ENCODE data around the gene VSX2.
A peak's percentile ranks its signal among the peaks of the same experiment; 100 is the strongest.

Gene VSX2

DNA sequence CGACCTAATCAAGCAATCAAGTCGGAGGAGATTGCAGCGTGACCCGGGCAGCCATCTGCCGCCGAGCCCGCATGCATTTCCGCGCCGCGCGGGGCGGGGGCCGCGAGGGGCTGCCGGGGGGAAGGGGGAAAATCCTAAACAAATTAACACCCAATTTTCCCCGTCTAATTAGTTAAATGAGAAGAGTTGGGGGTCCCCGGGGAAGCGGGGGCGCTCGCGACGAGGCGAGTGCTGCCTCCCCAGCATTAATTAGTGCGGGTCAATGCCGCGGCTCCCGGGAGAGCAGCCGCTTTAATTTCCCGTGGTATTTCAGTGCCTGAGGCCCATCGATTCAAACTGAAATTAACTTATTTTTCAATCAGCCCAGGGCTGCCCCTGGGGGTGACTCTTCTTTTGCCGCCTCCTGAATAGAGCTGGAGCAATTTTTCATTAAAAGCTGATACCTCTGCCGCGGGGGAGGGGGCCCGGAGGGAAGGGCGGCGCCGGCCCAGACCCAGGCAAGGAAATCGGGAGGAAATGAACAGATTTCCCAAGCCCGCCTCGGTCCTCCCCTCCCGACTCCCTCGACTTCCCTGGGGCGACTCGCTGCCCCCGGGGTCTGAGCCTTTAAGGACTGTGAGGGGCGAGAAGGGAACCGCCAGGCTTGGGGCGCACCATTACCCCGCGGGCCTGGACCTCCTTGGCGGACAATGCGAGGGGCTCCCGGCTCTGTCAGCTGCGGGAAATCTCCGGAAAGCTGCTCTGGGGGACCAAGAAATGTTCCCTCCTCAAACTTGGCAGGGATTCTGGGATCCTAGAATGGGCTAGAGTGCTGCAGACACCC is 18.9 kb downstream of the VSX2 start:
- H4K20me1 ChIP-seq (ENCODE audit: insufficient read depth): no peaks in the 10 kb centered on the region
- peak overlapping the region; percentile 82 for H2AFZ ChIP-seq (ENCODE audit: low read depth)
- H3K27me3 ChIP-seq (ENCODE audit: insufficient read depth, low read depth): peaks cover 4% of the 10 kb centered on the region; the same call in 1 of the 2 replicates
- no peak overlapping the region for H3K27ac ChIP-seq
- no peaks in the 10 kb centered on the region for H3K36me3 ChIP-seq (ENCODE audit: insufficient read depth)
- H3K79me2 ChIP-seq (ENCODE audit: insufficient read depth, low read depth): no peaks in the 10 kb centered on the region
- H3K4me2 ChIP-seq: peak overlapping the region; percentile 71
- TF ChIP-seq, protein P1, sequence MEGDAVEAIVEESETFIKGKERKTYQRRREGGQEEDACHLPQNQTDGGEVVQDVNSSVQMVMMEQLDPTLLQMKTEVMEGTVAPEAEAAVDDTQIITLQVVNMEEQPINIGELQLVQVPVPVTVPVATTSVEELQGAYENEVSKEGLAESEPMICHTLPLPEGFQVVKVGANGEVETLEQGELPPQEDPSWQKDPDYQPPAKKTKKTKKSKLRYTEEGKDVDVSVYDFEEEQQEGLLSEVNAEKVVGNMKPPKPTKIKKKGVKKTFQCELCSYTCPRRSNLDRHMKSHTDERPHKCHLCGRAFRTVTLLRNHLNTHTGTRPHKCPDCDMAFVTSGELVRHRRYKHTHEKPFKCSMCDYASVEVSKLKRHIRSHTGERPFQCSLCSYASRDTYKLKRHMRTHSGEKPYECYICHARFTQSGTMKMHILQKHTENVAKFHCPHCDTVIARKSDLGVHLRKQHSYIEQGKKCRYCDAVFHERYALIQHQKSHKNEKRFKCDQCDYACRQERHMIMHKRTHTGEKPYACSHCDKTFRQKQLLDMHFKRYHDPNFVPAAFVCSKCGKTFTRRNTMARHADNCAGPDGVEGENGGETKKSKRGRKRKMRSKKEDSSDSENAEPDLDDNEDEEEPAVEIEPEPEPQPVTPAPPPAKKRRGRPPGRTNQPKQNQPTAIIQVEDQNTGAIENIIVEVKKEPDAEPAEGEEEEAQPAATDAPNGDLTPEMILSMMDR (conservative IDR thresholded peaks at IDR 0.05; ENCODE audit: low read depth, low read length): 0 out of 2 replicates have a peak, but pooled peaks have one; percentile 5
- no peak overlapping the region; the same call in 1 of the 2 replicates for H3K9ac ChIP-seq
- no peaks in the 10 kb centered on the region for H3K4me1 ChIP-seq (ENCODE audit: low read depth, poor library complexity, severe bottlenecking)
- H3K4me3 ChIP-seq (IDR thresholded peaks at IDR 0.05; ENCODE audit: insufficient read depth, low read depth, low read length): no peak overlapping the region

DNA sequence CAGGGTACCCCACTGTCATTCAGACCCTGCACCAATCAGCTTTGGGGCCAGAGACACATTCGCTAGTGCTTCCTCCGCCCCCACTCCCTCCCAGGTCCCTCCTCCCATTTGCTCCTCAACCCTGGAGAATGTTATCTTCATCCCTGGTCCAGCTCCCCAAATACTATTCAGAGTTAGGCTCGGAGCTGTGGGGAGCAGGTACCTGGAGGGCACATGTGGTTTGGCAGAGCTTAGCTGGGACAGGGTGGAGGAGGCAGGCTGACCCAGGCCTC is 19.5 kb downstream of the VSX2 start:
- no peak overlapping the region for H3K9ac ChIP-seq
- no peaks in the 10 kb centered on the region for H4K20me1 ChIP-seq (ENCODE audit: insufficient read depth)
- peaks cover 4% of the 10 kb centered on the region; the same call in 1 of the 2 replicates for H3K27me3 ChIP-seq (ENCODE audit: insufficient read depth, low read depth)
- no peaks in the 10 kb centered on the region for H3K4me1 ChIP-seq (ENCODE audit: low read depth, poor library complexity, severe bottlenecking)
- no peaks in the 10 kb centered on the region for H3K36me3 ChIP-seq (ENCODE audit: insufficient read depth)
- no peaks in the 10 kb centered on the region for H3K79me2 ChIP-seq (ENCODE audit: insufficient read depth, low read depth)
- H3K4me3 ChIP-seq (IDR thresholded peaks at IDR 0.05; ENCODE audit: insufficient read depth, low read depth, low read length): no peak overlapping the region
- no peak overlapping the region for H3K27ac ChIP-seq
- no peak overlapping the region for H3K4me2 ChIP-seq
- TF ChIP-seq, protein P1 (conservative IDR thresholded peaks at IDR 0.05; ENCODE audit: low read depth, low read length): no peak
- H2AFZ ChIP-seq (ENCODE audit: low read depth): no peak overlapping the region

- Histone ChIP-seq H2AFZ (ENCODE audit: low read depth) (no peak overlapping the region), H3K79me2 (ENCODE audit: insufficient read depth, low read depth) (no peaks in the 10 kb centered on the region), H3K4me2 (no peak overlapping the region), H3K4me1 (ENCODE audit: low read depth, poor library complexity, severe bottlenecking) (no peaks in the 10 kb centered on the region), H3K27me3 (ENCODE audit: insufficient read depth, low read depth) (peaks cover 4% of the 10 kb centered on the region; the same call in 1 of the 2 replicates), H3K4me3 (IDR thresholded peaks at IDR 0.05; ENCODE audit: insufficient read depth, low read depth, low read length) (no peak overlapping the region), H3K9ac (no peak overlapping the region), H3K36me3 (ENCODE audit: insufficient read depth) (no peaks in the 10 kb centered on the region), H4K20me1 (ENCODE audit: insufficient read depth) (no peaks in the 10 kb centered on the region), H3K27ac (no peak overlapping the region)
- TF ChIP-seq, protein P1 (conservative IDR thresholded peaks at IDR 0.05; ENCODE audit: low read depth, low read length): no peak
Measured at GRCh38 chr14:74259513-74259912, 20.3 kb downstream of the VSX2 start.

- TF ChIP-seq, protein P1 (conservative IDR thresholded peaks at IDR 0.05; ENCODE audit: low read depth, low read length): no peak
- Histone ChIP-seq H4K20me1 (ENCODE audit: insufficient read depth) (no peaks in the 10 kb centered on the region), H3K27me3 (ENCODE audit: insufficient read depth, low read depth) (peaks cover 4% of the 10 kb centered on the region; the same call in 1 of the 2 replicates), H3K4me1 (ENCODE audit: low read depth, poor library complexity, severe bottlenecking) (no peaks in the 10 kb centered on the region), H3K27ac (no peak overlapping the region), H3K36me3 (ENCODE audit: insufficient read depth) (no peaks in the 10 kb centered on the region), H3K79me2 (ENCODE audit: insufficient read depth, low read depth) (no peaks in the 10 kb centered on the region), H3K4me3 (IDR thresholded peaks at IDR 0.05; ENCODE audit: insufficient read depth, low read depth, low read length) (no peak overlapping the region), H2AFZ (ENCODE audit: low read depth) (no peak overlapping the region), H3K4me2 (no peak overlapping the region), H3K9ac (no peak overlapping the region)
Measured at GRCh38 chr14:74260525-74261233, 21.4 kb downstream of the VSX2 start.
